GM18870 (cell line): ENCODE data around the gene ATCAY.
"Not testable (repeated sequence)": the region's sequence is repeated elsewhere in the genome, so short reads cannot be mapped to it uniquely, and the experiment has no call there.

Experiments
- ATAC-seq: cut with Tn5 transposase; IDR thresholded peaks from one replicate; pipeline ENCODE4 v1.9.1; 2021; ENCODE audit warnings: moderate library complexity; ENCODE audit not compliant: unreplicated experiment

Gene ATCAY

GRCh38 chr19:3944018-3944721 is 63.7 kb downstream of the ATCAY start:
- no peak for ATAC-seq

DNA sequence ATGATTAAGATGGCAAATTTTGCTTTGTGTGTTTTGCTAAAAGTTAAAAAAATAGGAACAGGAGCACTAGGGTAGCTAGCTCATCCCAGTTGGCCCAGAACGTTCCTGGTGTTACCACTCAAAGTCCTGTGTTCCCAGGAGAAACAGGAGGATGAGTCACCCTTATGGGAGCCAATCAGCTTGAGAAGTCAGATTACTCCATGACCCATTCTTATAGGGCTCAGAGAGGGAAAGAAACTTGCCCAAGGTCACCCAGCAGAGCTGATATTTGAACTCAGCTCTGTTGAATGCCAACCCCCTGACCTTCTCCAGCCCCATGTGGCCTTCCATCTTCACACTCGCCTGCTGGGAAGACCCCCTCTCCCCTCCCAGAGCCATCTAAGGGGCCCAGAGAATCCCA is 65.4 kb downstream of the ATCAY start:
- ATAC-seq, result no peak

GRCh38 chr19:3947316-3947933 is 66.9 kb downstream of the ATCAY start:
- ATAC-seq, result not testable (repeated sequence)

GRCh38 chr19:3949294-3949693 is 68.8 kb downstream of the ATCAY start:
- no peak for ATAC-seq

DNA sequence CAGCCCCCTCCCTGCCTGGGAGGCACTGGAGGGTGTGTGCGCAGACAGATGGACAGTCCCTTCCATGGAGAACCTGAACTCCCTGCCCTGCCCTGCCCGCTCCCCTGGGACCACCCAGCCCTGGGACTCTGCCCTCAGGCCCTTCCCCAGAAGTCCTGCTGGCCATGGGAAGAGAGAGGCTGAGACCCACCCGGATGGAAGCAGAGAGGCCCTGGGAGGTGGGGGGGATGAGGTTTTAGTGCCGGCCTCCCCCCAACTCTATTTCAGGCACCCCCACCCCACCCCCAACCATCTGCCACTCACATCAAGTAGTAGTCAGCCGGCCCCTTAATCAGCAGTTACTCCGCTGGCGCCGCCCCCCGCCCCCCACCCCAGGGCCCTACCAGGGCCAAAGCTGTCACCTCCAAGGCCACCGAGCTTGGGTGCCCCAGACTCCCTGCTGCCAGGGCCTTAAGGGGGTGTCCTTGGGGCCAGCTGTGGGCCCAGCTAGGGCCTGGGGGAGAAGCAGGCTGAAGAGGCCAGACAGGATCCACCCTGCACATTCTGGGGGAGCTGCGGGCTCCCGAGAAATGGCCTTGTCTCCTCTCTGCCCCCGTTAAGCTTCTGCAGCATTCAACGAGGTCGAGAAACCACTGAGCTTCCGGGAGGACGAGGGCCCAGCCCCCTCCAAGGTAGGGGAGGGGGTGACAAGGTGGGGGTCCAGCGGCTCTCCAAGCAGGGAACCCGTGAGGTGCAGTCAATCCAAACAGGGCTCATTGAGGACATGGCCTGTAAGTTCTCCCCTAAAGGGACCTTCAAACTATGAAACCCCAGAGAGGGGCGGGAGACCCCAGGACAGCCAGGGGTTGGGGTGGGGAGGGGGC is 69.7 kb downstream of the ATCAY start:
- ATAC-seq, result no peak

DNA sequence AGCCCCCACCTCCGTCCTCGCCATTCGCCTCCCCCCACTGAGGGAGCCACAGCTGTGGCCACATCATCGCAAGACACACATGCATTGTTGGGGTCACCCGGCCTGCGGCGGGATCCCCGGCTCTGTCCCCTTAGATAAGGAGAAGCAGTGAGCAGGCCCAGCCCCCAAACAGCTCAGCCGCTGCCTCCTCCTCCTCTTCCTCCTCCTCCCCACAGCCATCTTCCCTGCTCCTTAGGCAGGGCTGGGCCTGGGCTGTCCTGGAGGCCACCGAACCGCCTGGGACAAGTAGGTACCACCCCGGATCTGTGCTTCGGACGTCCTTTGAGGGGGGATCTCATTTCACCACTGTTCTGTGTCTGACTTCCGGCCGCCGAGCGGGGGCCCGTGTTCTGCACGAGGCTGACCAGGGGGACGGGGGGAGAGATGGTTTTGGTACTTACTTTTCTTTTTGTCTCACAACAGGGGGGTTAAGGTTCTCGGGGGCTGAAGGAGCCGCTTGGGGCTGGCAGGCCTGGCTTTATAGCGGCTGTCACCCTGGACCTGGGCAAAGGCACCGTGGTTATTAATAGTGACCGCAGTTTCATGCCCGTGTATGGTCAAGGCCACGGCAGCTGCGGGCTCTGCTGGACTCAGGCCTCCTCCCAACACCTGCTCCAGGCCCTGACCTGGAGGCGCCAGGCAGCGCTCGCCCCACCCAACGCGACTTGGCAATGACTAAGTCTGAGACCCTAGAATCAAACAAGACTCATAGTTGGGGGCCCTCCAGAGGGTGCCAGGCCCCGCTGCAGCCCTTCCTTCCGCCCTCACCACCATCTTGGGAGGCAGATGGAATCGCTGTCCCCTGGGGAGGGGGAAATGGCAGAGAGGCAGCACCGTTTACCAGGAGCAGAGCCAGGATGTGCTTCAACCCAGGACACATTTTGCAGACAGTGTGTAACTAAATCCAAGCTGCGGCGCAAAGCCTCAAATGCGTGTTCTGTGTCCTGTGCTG is 70.7 kb downstream of the ATCAY start:
- ATAC-seq, result no peak

- ATAC-seq, result not testable (repeated sequence)
These were observed 72.3 kb downstream of the ATCAY start for GRCh38 chr19:3952755-3953276.

- ATAC-seq, result no peak
These were observed 73.6 kb downstream of the ATCAY start for GRCh38 chr19:3954107-3954506.

- ATAC-seq, result not testable (repeated sequence)
These were observed 74.8 kb downstream of the ATCAY start for GRCh38 chr19:3955276-3955675.

DNA sequence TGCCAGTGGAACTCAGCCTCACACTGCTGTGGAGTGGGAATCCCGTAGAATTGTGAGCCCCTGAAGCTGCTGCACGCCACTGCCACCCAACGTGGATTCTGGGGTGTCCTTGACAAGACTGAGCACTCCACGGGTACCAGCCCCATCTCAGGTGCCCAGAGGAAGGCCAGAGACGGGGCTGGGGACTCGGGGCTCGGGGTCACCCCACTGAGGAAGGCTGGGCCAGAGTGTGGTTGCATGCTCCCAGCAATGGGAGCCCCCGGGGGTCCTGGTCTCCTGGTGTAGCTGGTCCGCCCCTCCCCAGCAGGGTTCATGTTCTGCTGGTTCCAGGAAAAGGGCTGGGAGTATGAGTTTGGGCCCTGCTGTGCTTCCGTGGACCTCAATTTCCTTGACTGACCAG is 75.2 kb downstream of the ATCAY start:
- ATAC-seq, result no peak

DNA sequence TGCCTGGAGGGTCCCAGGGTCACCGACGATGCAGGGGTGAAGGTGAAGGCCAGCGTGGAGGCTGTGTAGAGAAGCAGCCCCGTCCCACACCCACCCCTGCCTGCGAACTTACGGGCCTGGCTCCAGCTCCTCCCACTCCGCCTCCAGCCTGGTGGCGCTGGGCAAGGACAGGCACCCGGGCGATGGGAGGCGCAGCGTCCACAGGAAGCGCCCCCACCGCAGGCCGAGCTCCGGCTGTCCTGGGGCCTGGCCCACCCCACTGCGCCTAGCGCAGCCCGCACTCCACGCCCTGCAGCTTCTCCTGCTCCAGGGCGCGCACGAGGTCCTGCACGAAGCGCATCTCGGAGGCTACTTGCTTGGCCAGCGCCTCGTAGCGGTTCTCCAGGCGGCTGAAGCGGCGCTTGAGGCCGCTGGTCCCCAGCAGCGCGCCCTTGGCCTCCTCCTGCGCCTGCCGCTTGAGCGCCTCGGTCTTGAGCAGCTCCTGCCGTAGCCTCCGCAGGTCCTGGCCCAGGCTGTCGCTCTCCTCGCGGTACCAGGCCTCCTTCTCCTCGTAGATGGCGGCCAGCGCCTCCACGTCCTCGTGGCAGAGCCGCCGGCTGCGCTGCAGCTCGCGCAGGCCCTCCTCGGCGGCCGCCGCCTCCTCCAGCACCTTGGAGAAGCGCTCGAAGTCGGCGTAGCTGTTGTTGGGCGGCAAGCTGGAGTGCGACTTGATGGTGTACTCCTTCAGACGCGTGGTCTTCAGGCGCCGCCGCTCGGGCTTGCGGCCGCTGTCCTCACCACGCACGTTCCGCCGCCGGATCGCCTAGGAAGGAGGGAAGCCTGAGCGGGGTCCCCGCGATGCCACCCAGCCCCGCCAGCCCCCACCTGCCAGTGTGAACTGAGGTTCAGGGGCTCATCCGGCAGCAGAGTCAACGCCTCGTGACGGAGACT is 78.6 kb downstream of the ATCAY start:
- no peak for ATAC-seq

- no peak for ATAC-seq
These were observed 79.3 kb downstream of the ATCAY start for GRCh38 chr19:3959766-3960131.

DNA sequence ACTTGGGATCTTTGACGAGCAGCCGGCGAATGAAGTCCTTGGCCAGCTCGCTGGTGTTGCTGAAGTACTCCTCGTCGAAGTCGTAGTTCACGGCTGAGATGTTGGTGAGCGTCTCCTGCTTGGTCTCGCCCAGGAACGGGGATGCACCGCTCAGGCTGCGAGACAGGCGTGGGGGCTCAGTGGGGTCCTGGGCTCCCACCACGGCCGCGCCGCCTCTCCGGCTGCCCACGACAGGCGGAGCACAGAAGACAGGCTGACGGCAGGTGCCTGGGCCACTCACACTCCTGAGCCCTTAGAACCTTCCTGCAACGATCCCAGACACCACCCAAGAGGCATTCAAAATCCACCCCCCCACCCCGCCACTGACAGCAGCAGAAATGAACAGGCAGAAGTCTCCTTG is 80.5 kb downstream of the ATCAY start:
- no peak for ATAC-seq

DNA sequence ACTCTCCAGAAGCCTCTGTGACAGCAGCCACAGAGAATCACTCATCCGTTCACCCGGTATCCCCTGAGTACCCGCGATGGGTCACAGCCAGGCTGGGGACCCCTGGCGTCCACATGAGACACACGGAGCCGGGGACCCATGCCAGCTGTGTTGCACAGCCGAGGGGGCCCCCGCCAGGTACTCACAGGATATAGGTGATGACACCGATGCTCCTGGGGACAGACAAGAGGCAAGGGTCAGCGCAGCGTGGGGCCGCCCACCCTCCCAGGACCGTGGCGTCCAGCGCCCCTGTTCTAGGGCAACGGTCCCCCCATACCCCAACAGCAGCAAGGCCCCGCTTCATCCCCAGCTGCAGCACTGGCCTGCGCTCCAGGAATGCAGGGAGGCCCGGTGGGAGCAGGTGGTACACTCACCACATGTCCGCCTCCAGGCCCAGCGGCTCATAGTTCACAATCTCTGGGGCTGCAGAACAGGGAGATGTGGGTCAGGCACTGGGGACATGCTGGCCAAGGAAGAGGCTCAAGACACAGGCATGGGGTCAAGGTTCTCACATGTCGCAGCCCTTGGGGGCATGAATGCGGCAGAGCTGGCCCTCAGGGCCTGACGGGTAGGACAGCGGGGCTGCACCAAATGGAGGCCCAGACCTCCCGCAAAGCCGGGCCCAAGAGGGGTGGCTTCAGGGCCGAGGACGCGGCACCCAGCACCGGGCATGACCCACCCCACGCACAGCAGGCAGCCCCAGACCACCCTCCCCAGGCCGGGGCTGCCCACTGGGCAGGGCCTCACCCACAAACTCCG is 83.2 kb downstream of the ATCAY start:
- ATAC-seq, result no peak

DNA sequence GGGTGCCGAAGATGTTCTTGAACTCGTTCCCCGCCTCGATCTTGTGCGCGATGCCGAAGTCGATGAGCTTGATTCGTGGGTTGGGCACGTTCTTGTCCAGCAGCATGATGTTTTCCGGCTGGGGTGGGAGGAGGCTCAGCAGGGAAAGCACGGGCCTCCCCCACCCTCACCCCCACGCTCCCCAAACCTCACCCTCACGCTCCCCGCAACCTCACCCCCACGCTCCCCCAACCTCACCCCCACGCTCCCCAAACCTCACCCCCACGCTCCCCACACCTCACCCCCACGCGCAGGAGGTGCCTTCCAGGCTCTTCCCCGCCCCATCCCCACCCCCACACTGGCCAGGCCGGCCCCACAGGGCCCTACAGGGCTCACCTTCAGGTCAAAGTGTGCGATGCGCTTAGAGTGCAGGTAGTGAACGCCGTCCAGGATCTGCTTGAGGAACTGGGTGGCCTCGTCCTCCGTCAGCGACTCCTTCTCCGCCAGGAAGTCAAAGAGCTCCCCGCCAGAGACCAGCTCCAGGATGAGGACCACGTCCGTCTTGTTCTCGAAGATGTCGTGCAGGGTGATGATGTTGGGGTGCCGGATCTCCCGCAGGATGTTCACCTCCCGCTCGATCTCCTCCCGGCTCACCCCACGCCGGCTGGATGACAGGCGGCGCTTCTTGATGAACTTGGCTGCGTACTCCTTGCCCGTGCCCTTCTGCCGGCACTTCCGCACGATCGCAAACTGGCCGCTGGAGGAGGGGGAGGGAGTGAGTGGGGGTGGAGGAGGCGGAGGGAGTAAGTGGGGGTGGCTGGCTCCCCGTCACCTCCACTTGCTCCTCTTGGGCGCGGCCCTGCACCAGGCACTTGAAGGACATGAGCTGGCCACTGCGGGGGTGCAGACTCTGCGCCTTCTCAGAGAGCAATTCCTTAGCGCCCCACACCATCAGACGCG is 84.0 kb downstream of the ATCAY start:
- no peak for ATAC-seq

- ATAC-seq, result no peak
These were observed 85.8 kb downstream of the ATCAY start for GRCh38 chr19:3966051-3967017.
